Daoy (cell line): Measurements from ENCODE around the gene TMEM214. TPM values are rescaled to one million over a fixed set of nuclear protein-coding genes. Genes with fewer than 3 reads are reported as not detected.

Experiments
- DNase-seq: peaks from one replicate; pipeline ENCODE4 v3.0.0-alpha.2; 2015; ENCODE audit warnings: low read depth
- total RNA-seq: library from RNA; depleted of rRNA; stranded (reverse); fragments of >200 nt; shearing (Covaris generic); gene quantifications from 2 replicates; pipeline ENCODE4 v1.2.3, GENCODE V29; 2014

TMEM214 gene
- total RNA-seq, 1 experiment from 2014 or later = 42.7 TPM

- DNase-seq = no peak
Measured at GRCh38 chr2:27009716-27010115, 23.0 kb upstream of the TMEM214 start.

- no peak for DNase-seq
Measured at GRCh38 chr2:27010139-27010538, 22.6 kb upstream of the TMEM214 start.

- DNase-seq = no peak
Measured at GRCh38 chr2:27013738-27014137, 19.0 kb upstream of the TMEM214 start.

GRCh38 chr2:27014771-27015433, 17.9 kb upstream of the TMEM214 start:
- no peak for DNase-seq

GRCh38 chr2:27016801-27017325, 15.9 kb upstream of the TMEM214 start:
- peak; percentile 75 for DNase-seq

GRCh38 chr2:27018142-27018541, 14.6 kb upstream of the TMEM214 start:
- no peak for DNase-seq

GRCh38 chr2:27019459-27019858, 13.3 kb upstream of the TMEM214 start:
- DNase-seq = no peak

GRCh38 chr2:27019931-27020855, 12.6 kb upstream of the TMEM214 start:
- no peak for DNase-seq

- no peak for DNase-seq
Measured at GRCh38 chr2:27021253-27022049, 11.3 kb upstream of the TMEM214 start.

- no peak for DNase-seq
Measured at GRCh38 chr2:27023740-27024139, 9.0 kb upstream of the TMEM214 start.

GRCh38 chr2:27024188-27024587, 8.6 kb upstream of the TMEM214 start:
- peak; percentile 37 for DNase-seq

- DNase-seq = no peak
Measured at GRCh38 chr2:27024812-27025211, 8.0 kb upstream of the TMEM214 start.

- DNase-seq = no peak
Measured at GRCh38 chr2:27025281-27025800, 7.4 kb upstream of the TMEM214 start.

- DNase-seq = no peak
Measured at GRCh38 chr2:27025861-27026851, 6.6 kb upstream of the TMEM214 start.

GRCh38 chr2:27027211-27027651, 5.5 kb upstream of the TMEM214 start:
- no peak for DNase-seq

- DNase-seq = no peak
Measured at GRCh38 chr2:27029051-27029450, 3.7 kb upstream of the TMEM214 start.

GRCh38 chr2:27033253-27033852, 588 bp downstream of the TMEM214 start:
- no peak for DNase-seq

- DNase-seq = no peak
Measured at GRCh38 chr2:27038012-27038411, 5.2 kb downstream of the TMEM214 start.

- no peak for DNase-seq
Measured at GRCh38 chr2:27038631-27039339, 6.0 kb downstream of the TMEM214 start.
